ENCODE measurements around the gene PAX8.

PAX8 gene

DNA sequence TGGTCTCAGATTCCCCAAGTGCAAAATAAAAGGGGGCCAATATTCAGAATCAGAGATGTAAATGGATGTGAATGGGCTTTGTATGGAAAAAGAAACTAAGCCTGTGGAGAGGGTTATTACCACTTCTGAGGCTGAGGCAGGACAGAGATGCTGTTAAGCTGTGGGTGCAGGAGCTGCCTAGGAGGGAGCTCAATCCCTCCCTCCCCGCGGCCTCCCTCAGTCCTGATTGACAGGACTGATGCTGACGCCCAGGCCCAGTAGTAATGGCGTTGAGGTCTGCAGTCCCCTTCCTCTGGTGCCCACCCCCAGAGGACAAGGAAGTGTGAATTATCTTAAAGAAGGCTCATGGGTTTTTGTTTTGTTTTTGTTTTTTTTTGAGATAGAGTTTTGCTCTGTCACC lies 64.6 kb downstream of the PAX8 start:
- Histone ChIP-seq H3F3A (ENCODE audit: insufficient read depth) (no peaks in the 10 kb centered on the region), H3K9me2 (replicated peaks; ENCODE audit: insufficient read depth, low read length) (no peaks in the 10 kb centered on the region), H3K27ac (ENCODE audit: low read depth, low read length) (no peak overlapping the region), H3K79me2 (ENCODE audit: insufficient read depth, low read length) (no peaks in the 10 kb centered on the region), H2AFZ (ENCODE audit: low read depth, low read length, severe bottlenecking) (no peak overlapping the region), H3K9me3 (ENCODE audit: insufficient read depth, low read length) (no peaks in the 10 kb centered on the region), H3K36me3 (ENCODE audit: low read length) (no peaks in the 10 kb centered on the region), H3K4me3 (ENCODE audit: insufficient read depth, low read length, poor library complexity, severe bottlenecking) (no peak overlapping the region), H4K20me1 (ENCODE audit: low read depth, low read length) (no peaks in the 10 kb centered on the region), H3K4me2 (ENCODE audit: low read depth, low read length, poor library complexity, severe bottlenecking) (no peak overlapping the region), H3K9ac (ENCODE audit: low read length) (no peak overlapping the region), H3K27me3 (ENCODE audit: low read length) (no peaks in the 10 kb centered on the region)
- TF ChIP-seq CTCF (IDR thresholded peaks at IDR 0.05; ENCODE audit: insufficient read depth, low read length, poor library complexity, severe bottlenecking) = no peak
- no peak for TF ChIP-seq EZH2phosphoT487 (conservative IDR thresholded peaks at IDR 0.05; ENCODE audit: low read length)

GRCh38 chr2:113213061-113213930 lies 65.4 kb downstream of the PAX8 start:
- Histone ChIP-seq H3K27ac (ENCODE audit: low read depth, low read length) (no peak overlapping the region), H3K4me2 (ENCODE audit: low read depth, low read length, poor library complexity, severe bottlenecking) (no peak overlapping the region), H4K20me1 (ENCODE audit: low read depth, low read length) (no peaks in the 10 kb centered on the region)

DNA sequence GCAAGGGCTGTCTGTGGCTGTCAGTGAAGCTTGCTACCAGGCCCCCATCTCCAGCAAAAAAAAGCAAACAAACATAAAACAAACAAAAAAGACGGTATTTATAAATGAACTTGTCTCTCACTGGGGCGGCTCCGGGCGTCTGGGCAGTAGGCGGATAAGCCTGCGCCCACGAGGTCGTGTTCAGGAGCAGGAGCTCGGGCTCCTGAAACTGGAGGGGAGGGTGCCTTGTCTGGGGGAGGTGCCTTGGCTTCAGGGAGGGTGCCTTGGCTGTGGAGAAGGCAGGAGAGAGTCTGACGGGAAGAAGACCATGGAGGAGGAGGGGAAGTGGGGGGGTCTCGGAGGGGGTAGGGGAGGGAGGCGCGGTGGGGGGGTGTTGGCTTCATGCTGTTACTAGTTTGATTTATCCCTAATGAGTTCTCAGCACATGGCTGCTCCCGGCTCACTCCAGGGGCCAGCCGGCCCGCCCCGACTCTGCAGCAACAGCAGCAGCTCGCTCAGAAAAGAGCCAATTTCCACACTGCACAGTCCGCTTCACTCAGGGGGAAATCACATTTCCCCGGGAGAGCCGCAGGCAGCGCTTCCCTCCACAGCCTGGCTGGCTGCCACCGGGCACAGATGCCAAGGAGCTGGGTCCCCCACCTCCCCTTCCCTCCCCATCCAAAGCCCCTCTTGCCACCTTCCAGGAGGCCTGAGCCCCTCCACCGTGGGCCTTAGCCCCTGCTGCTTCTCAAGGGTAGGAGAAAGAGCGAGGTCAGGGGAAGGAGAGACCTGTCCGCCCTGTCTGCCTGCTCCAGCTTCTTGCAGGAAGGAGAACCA lies 66.3 kb downstream of the PAX8 start:
- no peaks in the 10 kb centered on the region for H3K79me2 ChIP-seq (ENCODE audit: insufficient read depth, low read length)
- no peaks in the 10 kb centered on the region for H3K36me3 ChIP-seq (ENCODE audit: low read length)
- H3K9me3 ChIP-seq (ENCODE audit: insufficient read depth, low read length) = no peaks in the 10 kb centered on the region
- no peaks in the 10 kb centered on the region for H3K9me2 ChIP-seq (replicated peaks; ENCODE audit: insufficient read depth, low read length)
- H4K20me1 ChIP-seq (ENCODE audit: low read depth, low read length) = no peaks in the 10 kb centered on the region
- TF ChIP-seq EZH2phosphoT487 (conservative IDR thresholded peaks at IDR 0.05; ENCODE audit: low read length) (no peak), CTCF (IDR thresholded peaks at IDR 0.05; ENCODE audit: insufficient read depth, low read length, poor library complexity, severe bottlenecking) (no peak)
- no peak overlapping the region for H3K27ac ChIP-seq (ENCODE audit: low read depth, low read length)
- H3K4me2 ChIP-seq (ENCODE audit: low read depth, low read length, poor library complexity, severe bottlenecking) = no peak overlapping the region
- H3K4me3 ChIP-seq (ENCODE audit: insufficient read depth, low read length, poor library complexity, severe bottlenecking) = no peak overlapping the region
- H3K9ac ChIP-seq (ENCODE audit: low read length) = no peak overlapping the region
- no peaks in the 10 kb centered on the region for H3K27me3 ChIP-seq (ENCODE audit: low read length)
- H2AFZ ChIP-seq (ENCODE audit: low read depth, low read length, severe bottlenecking) = no peak overlapping the region
- no peaks in the 10 kb centered on the region for H3F3A ChIP-seq (ENCODE audit: insufficient read depth)

More at GRCh38 chr2:113213061-113213930, 65.4 kb downstream of the PAX8 start:
- no peaks in the 10 kb centered on the region for H3K27me3 ChIP-seq (ENCODE audit: low read length)
- no peaks in the 10 kb centered on the region for H3K9me3 ChIP-seq (ENCODE audit: insufficient read depth, low read length)
- no peaks in the 10 kb centered on the region for H3F3A ChIP-seq (ENCODE audit: insufficient read depth)
- no peak overlapping the region for H3K4me3 ChIP-seq (ENCODE audit: insufficient read depth, low read length, poor library complexity, severe bottlenecking)
- H3K9ac ChIP-seq (ENCODE audit: low read length) = no peak overlapping the region
- TF ChIP-seq CTCF (IDR thresholded peaks at IDR 0.05; ENCODE audit: insufficient read depth, low read length, poor library complexity, severe bottlenecking) (no peak), EZH2phosphoT487 (conservative IDR thresholded peaks at IDR 0.05; ENCODE audit: low read length) (no peak)
- H3K36me3 ChIP-seq (ENCODE audit: low read length) = no peaks in the 10 kb centered on the region
- no peaks in the 10 kb centered on the region for H3K79me2 ChIP-seq (ENCODE audit: insufficient read depth, low read length)
- H2AFZ ChIP-seq (ENCODE audit: low read depth, low read length, severe bottlenecking) = no peak overlapping the region
- H3K9me2 ChIP-seq (replicated peaks; ENCODE audit: insufficient read depth, low read length) = no peaks in the 10 kb centered on the region
